Kidney capillary endothelial cell (primary cell): ENCODE data around the gene DAPK3.
"Not testable (repeated sequence)": the region's sequence is repeated elsewhere in the genome, so short reads cannot be mapped to it uniquely, and the experiment has no call there.

Experiments
- DNase-seq: peaks from one replicate; pipeline ENCODE4 v3.0.0-alpha.2; 2018; ENCODE audit warnings: low spot score

Gene DAPK3

DNA sequence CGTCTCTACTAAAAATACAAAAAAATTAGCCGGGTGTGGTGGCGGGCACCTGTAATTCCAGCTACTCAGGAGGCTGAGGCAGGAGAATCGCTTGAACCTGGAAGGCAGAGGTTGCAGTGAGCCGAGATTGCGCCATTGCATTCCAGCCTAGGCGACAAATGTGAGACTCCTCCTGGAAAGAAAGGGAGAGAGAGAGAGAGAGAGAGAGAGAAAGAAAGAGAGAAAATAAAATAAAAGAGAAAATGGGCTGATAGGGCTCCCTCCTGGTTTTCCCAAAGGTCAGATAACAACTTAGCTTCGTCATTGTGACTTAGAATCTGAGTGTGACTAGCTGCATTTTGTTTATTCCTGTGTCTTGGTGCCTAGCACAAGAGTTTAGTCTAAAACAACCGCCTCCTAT is 34.5 kb upstream of the DAPK3 start:
- DNase-seq = not testable (repeated sequence)

DNA sequence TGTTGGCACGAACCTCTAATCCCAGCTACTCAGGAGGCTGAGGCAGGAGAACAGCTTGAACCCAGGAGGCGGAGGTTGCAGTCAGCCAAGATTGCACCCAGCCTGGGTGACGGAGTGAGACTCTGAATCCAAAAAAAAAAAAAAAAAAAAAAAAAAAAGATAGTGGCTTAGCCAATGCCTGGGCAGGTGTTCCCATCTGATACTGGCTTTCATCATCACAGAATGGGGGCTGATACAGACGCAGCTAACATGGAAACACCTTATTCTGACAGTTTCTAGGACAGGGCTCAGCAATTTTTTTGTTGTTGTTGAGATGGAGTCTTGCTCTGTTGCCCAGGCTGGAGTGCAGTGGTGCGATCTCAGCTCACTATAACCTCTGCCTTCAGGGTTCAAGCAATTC is 29.9 kb upstream of the DAPK3 start:
- DNase-seq = not testable (repeated sequence)

DNA sequence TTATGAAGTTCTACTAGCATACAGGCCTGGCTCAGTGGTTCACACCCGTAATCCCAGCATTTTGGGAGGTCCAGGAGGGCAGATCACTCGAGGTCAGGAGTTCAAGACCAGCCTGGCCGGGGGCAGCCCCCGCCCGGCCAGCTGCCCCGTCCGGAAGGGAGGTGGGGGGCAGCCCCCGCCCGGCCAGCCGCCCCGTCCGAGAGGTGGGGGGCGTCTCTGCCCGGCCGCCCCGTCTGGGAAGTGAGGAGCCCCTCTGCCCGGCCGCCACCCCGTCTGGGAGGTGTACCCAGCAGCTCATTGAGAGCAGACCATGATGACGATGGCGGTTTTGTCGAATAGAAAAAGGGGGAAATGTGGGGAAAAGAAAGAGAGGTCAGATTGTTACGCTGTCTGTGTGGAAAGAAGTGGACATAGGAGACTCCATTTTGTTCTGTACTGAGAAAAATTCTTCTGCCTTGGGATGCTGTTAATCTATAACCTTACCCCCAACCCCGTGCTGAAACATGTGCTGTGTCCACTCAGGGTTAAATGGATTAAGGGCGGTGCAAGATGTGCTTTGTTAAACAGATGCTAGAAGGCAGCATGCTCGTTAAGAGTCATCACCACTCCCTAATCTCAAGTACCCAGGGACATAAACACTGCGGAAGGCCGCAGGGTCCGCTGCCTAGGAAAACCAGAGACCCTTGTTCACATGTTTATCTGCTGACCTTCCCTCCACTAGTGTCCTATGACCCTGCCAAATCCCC is 27.9 kb upstream of the DAPK3 start:
- not testable (repeated sequence) for DNase-seq

DNA sequence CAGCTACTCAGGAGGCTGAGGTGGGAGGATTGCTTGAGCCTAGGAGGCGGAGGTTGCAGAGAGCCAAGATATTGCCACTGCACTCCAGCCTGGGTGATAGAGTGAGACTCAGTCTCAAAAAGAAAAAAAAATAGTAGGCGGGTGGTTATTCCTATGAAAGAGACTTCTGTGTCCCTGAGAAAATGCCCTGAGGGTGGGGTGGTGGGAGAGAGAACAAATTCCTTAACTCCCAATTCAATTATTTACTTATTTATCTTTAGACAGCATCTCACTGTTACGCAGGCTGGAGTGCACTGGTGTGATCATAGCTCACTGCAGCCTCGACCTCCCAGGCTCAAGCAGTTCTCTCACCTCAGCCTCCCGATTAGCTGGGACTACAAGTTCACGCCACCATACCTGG is 24.7 kb upstream of the DAPK3 start:
- DNase-seq = no peak

DNA sequence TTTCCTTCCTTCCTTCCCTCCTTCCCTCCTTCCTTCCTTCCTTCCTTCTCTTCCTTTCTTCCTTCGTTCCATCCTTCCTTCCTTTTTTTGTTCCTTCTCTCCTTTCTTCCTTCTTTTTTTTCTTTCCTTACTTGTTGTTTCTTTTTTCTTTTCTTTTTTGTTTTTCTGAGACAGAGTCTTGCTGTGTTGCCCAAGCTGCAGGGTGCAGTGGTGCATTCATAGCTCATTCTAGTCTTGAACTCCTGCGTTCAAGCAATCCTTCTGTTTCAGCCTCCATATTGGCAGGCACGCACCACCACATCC is 19.9 kb upstream of the DAPK3 start:
- no peak for DNase-seq

DNA sequence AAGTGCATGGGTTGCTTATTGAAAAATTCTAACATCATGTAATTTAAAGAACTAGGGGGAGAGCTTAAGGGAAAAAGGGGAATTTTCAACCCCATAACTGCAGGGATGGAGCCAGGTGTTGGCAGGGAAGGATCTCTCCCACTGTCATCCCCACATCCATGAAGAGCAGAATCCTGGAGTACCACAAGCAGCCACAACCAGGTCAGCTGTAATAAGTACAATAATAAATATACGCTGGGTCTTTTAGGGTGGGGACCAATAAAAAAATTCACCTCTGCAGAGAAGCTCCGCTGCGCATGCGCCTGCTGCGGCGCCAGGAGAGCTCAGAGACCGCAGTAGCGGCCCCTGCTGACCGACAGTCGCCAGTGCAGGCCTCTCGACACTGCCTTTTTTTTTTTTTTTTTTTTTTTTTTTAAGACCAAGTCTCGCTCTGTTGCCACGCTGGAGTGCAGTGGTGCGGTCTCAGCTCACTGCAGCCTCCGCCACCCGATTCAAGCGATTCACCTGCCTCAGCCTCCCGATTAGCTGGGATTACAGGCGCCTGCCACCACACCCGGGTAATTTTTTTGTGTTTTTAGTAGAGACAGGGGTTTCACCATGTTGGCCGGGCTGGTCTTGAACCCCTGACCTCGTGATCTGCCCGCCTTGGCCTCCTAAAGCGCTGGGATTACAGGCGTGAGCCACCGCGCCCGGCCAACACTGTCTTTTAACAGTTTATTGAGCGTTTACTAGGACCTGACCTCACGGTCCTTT is 16.9 kb upstream of the DAPK3 start:
- DNase-seq = peak; percentile 91

DNA sequence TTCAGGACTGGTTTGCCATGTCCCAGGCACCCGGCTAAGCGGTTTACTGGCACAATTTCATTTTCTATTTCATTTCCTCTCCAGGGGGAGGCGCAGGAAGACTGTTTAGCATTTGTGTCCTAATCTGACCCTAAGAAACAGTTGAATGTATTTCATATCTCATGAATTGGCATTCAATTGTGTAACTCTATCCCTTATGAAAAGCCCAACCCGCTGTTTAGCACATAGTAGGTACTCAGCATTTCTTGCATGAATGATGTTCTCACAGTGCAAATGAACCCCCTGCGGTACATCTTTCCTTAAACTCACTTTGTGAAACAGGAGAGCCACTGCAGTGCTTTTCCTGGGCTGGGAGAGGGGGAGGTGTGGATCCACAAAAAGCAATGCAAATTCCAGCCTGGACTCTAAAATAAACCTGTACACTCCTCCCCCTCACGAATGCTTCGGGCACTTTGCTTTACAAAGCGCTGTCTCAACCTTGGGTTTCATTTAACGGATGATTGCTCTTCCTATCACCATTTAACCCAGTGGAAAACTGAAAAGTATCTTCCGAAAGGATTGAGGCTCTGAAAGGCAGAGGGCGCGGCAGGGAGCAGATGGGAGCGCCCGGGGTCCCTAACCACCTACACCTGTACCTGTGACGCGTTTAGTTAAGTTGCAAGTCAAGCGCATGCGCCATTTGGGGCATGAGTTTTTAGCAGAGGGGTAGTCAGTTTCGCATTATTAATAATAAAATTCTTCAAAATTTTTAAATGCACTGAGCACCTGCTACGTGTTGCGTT is 15.6 kb upstream of the DAPK3 start:
- DNase-seq = peak; percentile 71

DNA sequence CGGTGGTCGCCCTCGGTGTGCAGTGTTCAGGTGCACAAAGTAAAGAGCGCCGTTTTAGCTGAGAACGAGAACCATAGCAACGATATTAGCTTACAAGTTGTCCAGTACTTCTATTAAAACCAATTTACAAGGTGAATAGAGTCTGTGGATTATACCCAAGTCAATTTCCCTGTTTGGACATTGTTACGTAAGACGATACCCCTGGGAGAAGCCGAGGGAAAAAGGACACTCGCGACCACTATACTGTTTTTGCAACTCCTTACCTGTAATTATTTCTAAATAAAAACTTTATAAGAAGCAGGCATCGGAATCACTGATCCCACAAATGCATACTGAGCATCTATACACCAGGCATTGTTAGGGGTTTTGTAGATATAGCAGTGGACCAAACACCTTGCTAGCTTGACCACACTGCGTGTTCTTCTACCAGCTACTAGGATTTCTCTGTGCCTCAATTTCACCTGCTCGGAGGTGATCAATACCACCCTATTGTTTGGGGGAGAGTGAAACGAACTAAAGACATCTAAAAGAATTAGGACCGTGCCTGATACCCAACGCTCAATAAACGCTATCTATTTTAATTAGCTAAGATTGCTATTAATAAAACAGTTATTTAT is 14.9 kb upstream of the DAPK3 start:
- DNase-seq = no peak

DNA sequence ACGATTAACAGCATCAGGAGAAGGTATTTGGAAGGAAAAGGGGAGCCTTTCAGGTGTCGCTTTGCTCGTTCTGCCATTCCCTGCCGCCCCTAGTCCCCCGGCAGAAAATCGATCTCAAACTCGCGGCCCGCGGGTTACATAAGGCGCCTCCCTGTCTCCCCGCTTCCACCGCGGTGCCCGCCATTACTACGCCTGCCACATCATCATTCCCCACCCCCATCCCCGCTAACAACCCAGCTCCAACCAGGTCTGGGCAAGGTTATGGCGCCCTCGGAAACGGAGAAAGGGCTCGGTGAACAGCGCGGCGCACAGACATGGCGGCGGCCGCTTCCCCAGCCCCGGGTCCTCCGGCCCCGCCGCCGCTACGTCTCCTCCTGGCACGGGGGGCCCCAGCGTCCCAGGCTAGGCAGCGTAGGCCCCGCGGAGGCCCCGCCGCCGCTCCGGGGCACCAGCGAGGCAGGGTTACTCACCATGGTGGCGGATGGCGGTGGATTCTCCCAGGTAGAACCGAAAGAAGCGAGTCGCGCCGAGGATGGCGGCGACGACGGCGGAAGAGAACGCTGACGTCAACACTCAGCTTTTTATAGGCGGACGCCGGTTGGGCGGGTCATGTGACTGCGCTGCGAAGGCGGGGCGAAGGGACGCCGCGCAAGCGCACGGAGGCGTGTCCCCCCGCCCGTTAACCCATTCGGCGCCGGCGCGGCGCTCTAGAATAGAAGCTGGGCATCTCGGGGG is 14.2 kb upstream of the DAPK3 start, which contains the start of gene EEF2:
Gene EEF2 (minus strand): TSS at position 556 of the 735 bp plus-strand sequence. CDS start 83 bp downstream, at position 473.
- DNase-seq = peak; percentile 89

DNA sequence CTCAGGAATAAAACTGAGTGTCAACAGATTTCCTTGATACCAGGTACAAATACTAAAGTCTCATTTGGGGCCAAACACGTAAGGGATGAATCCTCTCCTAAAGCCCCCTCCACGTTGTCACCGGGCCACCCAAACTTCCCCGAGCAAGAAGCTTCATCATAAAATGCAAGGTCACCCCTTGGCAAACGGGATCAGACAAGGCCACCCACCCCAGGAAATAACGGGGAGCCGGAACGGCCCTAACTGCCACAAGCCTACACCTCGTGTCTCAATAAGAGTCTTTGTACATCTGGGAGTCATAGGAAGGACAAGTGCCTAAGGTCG is 13.6 kb upstream of the DAPK3 start:
- DNase-seq = no peak

DNA sequence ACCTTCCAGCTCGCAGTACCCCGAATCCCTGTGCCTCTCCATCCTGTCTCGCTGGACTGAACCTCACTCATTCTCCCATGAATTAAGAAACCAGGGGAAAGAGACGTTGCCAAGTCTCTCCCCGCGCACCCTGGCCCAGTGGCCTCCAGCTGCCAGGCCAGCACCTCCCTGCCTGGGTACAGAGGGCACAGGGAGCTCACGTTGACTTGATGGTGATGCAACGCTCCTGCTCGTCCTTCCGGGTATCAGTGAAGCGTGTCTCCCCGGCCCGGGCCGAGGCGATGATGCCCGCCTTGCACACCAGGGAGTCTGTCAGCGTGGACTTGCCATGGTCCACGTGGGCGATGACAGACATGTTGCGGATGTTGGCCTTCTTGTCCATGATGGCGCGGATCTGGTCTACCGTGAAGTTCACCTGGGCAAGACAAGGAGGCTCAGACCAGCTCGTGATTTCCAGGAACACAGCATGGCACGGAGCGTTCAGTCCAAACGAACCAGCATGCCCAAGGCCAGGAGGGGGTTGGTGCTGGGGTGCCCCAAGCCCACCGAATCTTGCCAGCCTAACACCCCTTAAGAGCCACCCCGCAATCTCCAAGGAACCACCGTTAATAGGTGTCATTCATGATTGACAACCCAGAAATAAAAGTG is 13.2 kb upstream of the DAPK3 start:
- DNase-seq = no peak

DNA sequence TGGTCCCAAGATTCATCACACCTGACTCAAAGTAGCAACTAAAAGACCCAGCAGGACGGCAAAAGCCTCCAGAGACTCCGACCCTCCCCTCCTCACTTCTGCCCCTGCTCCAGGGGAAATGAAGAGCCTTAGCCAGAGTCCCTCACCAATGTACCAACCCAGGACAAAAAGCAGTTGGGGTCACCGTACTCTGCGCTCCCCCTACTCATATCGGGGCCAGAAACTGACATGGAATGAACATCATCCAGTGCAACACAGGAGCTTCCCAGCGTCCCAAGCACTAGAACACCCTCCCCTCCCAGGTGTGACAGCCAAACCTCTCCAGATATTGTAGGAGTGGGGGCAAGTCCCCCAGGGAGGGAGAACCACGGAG is 12.6 kb upstream of the DAPK3 start:
- no peak for DNase-seq

DNA sequence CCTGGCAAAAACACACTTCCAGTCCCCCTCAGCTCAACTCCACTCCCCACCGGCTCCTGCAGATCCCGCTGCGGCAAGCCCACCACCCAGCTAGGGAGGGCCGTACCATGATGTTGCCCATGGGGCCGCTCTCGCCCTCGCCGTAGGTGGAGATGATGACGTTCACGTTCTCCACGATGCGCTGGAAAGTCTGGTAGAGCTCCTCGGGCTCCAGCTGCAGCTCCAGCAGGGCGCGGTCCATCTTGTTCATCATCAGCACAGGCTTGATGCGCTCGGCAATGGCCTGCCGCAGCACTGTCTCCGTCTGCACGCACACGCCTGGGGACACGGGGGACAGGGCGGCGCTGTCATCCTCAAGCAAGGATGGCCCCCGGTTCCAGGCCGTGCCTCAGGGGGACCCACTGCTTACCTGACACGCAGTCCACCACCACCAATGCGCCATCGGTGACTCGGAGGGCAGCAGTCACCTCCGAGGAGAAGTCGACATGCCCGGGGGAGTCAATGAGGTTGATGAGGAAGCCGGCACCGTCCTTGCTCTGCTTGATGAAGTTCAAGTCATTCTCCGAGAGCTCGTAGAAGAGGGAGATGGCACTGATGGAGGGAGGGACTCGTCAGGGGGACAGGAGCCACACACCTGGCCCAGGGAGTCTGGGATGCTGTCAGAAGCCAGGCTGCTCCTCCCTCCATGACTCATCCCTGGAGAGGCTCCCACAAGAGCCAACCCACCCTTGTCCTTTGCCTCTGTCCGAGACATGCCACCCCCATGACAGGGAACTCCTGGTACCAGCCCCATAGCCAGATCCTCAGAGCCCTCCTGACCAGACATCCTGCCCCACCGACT is 12.0 kb upstream of the DAPK3 start:
- DNase-seq = no peak

DNA sequence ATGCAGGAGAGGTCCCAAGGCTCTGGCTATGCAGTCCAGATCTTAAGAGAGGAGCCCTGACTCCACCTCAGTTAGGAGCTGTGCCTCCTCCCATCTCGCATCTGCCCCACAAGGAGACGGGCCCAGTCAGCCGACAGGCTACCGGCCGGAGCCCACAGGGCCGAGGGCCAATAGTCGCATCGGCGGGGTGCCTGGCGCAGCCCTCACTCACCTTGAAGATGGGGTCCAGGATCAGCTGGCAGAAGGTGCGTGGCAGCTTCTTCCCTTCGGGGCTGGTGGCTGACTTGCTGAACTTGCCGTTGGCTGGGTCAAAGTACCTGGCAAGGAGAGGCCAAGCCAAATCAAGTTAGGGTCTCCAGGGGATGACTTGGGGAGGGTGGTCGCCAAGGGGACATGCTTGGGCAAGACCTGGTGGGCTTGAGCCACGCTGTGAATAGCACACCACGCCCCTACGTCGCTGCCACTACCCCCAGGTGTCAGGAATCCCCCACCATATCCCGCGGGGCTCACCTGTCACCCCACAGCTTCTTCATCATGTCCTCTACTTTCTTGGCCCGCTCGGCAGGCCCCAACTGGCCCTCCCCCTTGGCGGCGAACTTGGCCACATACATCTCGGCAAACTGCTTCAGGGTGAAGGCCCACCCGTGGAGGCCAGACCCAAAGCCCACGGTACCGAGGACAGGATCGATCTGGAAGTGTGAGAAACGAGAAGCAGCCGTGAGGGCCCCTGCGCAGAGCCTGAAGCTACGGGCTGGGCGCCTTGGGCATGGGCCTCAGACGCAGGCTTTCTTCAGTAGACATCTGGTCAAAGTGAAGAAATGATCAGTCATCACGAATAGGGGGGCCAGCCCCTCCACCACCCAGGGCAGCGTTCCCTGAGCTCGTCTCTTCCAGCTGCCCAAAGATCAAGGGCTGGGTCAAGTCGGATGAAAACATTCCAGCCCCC is 11.1 kb upstream of the DAPK3 start:
- no peak for DNase-seq

DNA sequence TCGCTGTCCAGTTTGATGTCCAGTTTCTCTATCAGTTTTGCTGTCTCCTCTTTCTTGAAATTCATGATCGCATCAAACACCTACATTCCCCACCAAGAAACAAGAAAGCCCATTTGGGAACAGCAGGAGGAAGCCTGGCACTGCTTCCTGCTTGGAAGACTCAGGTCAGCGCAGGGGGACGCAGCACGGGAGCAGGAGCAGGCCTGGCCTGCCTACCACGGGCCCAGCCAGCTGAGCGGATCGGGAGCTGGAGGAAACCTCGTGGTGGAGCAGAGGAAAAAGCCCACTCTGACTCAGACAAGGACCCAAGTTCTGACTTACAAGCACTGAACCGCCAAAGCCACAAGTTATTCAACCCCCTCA is 10.5 kb upstream of the DAPK3 start:
- no peak for DNase-seq

DNA sequence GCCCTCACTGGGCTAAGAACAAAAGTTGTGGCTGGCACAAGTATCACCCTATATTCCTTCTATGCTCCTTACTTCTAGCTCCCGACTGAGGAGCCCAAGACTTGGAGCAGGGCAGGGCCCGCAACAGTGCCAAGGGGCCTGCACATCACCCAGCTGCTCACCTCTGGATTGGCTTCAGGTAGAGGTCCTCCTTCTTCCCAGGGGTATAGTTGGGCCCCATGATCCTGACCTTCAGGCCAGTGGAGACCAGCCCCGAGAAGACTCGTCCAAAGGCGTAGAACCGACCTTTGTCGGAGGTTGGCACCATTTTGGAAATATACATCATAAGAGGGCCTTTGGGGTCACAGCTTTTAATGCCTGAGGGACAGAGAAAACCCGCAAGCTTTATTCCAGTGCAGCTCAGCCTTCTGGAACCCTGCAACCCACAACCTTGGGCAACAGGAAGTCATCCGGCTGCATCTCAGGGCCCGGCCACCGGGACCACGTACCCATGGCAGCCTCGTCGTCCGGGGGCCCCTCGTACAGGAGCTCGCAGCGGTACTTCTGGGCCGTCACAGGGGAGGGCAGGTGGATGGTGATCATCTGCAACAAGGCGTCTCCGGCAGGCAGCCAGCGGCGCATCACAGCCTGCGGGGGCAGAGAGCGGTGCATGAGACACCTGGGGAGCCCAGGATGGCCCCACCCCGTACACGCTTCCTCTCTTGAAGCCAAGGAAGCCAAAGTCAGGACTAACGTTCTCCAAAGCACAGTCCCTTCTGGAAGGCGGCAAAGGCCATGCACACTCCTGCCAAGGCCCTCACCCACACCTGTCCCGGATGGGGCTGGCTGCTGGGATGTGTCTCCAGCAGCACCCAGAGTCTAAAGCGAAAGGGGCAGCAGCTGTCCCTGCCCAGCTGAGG is 9.7 kb upstream of the DAPK3 start:
- no peak for DNase-seq

DNA sequence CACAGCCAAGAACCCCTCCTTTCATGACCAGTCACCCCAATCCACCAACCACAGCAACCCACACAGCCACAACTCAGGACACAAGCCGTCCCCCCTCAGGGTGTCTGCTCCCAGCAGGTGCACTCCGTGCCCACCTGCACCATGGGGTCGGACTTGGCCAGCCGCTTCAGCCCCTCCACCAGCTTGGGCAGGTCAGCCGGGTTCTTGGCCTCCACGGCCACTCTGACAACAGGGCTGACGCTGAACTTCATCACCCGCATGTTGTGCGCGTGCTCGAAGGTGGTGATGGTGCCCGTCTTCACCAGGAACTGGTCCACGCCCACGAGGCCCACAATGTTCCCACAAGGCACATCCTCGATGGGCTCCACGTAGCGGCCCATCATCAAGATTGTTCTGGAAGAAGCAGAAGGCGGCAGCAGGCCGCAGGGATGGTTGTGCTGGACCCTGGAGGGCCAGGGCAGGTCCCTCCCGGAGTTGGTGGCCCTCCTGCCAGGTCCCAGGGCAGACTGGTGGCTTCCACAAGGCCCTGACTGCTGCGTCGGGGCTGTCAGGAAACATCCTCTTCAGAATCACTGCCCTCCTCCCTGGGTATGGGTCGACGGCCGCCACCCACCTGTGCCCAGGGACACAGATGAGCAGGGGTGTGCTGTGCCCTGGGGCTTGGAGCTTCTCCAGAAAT is 8.9 kb upstream of the DAPK3 start:
- DNase-seq = no peak

DNA sequence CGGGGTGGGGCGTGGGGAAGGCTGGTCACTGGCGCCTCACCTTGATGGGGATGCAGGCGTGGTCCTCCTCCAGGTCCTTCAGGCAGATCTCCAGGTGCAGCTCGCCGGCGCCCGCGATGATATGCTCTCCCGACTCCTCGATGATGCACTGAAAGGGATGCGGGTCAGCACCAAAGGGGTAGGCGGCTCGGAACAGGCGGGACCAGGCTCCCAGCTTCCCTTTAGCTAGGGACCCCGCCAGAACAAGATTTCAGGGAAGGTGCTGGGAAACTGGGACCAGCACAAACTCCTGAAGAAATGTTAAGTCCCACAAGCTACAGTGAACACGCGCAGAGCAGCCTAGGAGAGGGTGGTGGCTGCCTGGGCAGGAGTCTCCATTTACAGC is 8.4 kb upstream of the DAPK3 start:
- DNase-seq = no peak
